Mucosa of rectum (tissue), 2 donors: ENCODE data around the gene PLXNA4.

Experiments used
- H3K27ac ChIP-seq, 2 donors: one replicate each; pipeline ENCODE4 v1.7.0; 2013; ENCODE audit warnings: inconsistent platforms in 2 of 2, low read depth in 2 of 2, low read length in 2 of 2
- H3K27me3 ChIP-seq, 2 donors: one replicate each; pipeline ENCODE4 v1.7.0; 2013; ENCODE audit warnings: low read length in 2 of 2; ENCODE audit not compliant: control insufficient read depth in 2 of 2, insufficient read depth in 2 of 2
- H3K36me3 ChIP-seq, 2 donors: one replicate each; pipeline ENCODE4 v1.7.0; 2013; ENCODE audit warnings: low read length in 2 of 2; ENCODE audit not compliant: control insufficient read depth in 2 of 2, insufficient read depth in 2 of 2
- H3K4me1 ChIP-seq, 2 donors: one replicate each; pipeline ENCODE4 v1.7.0; 2013; ENCODE audit warnings: low read length in 2 of 2, mild to moderate bottlenecking in 1 of 2; ENCODE audit not compliant: control insufficient read depth in 2 of 2, insufficient read depth in 2 of 2
- H3K4me3 ChIP-seq, 2 donors: one replicate each; pipeline ENCODE4 v1.7.0; 2013; ENCODE audit warnings: low read length in 2 of 2
- H3K9ac ChIP-seq, 2 donors: one replicate each; pipeline ENCODE4 v1.7.0; 2013; ENCODE audit warnings: low read length in 2 of 2, low read depth in 1 of 2, mild to moderate bottlenecking in 1 of 2
- H3K9me3 ChIP-seq, 2 donors: one replicate each; pipeline ENCODE4 v1.7.0; 2013; ENCODE audit warnings: low read length in 2 of 2; ENCODE audit not compliant: control insufficient read depth in 2 of 2
- donor health status: healthy.
- donor health status: Normal muscosa, but diverticular disease.

The PLXNA4 gene

GRCh38 chr7:132203021-132203420 lies 373.2 kb downstream of the PLXNA4 start:
- Histone ChIP-seq H3K27ac (no peak overlapping the region), H3K9me3 (no peaks in the 10 kb centered on the region), H3K4me1 (no peaks in the 10 kb centered on the region), H3K9ac (no peak overlapping the region), H3K27me3 (peaks cover 0 to 1% of the 10 kb centered on the region in 2 donors), H3K4me3 (no peak overlapping the region), H3K36me3 (no peaks in the 10 kb centered on the region)

- no peak overlapping the region for H3K4me3 ChIP-seq
These were observed 373.7 kb downstream of the PLXNA4 start for GRCh38 chr7:132202541-132202940.

GRCh38 chr7:132200141-132200540 lies 376.1 kb downstream of the PLXNA4 start:
- Histone ChIP-seq H3K4me3 (no peak overlapping the region), H3K4me1 (no peaks in the 10 kb centered on the region), H3K9me3 (no peaks in the 10 kb centered on the region), H3K27ac (no peak overlapping the region), H3K36me3 (no peaks in the 10 kb centered on the region), H3K9ac (no peak overlapping the region), H3K27me3 (peaks cover 0 to 1% of the 10 kb centered on the region in 2 donors)

More at GRCh38 chr7:132202541-132202940, 373.7 kb downstream of the PLXNA4 start:
- Histone ChIP-seq H3K36me3 (no peaks in the 10 kb centered on the region), H3K9ac (no peak overlapping the region), H3K4me1 (no peaks in the 10 kb centered on the region), H3K9me3 (no peaks in the 10 kb centered on the region), H3K27ac (no peak overlapping the region), H3K27me3 (peaks cover 0 to 1% of the 10 kb centered on the region in 2 donors)

- H3K4me1 ChIP-seq, result no peaks in the 10 kb centered on the region
- H3K27ac ChIP-seq, result no peak overlapping the region
These were observed 376.6 kb downstream of the PLXNA4 start for GRCh38 chr7:132199626-132200025.

DNA sequence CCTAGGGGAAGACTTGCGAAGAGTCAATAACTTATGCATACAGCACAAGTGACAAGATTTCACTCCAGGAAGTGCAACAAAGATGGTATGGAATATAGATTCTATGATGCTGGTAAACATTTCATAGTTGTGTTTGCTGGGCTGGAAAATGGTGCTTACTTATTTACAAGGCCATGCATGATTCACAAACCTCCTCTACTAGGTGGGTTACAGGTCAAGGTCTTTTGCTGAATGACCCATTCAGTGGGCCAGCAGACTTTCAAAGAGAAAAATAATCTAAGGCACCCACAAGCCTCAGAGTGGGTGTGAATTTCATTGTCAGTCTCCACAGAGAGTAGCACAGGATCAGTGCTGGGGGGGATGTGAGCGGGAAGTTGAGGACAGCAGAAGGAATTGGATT lies 378.5 kb downstream of the PLXNA4 start:
- H3K36me3 ChIP-seq, result no peaks in the 10 kb centered on the region
- H3K4me3 ChIP-seq, result no peak overlapping the region
- peaks cover 0 to 1% of the 10 kb centered on the region in 2 donors for H3K27me3 ChIP-seq
- no peak overlapping the region for H3K27ac ChIP-seq
- no peak overlapping the region for H3K9ac ChIP-seq
- H3K9me3 ChIP-seq, result no peaks in the 10 kb centered on the region
- no peaks in the 10 kb centered on the region for H3K4me1 ChIP-seq

More at GRCh38 chr7:132199626-132200025, 376.6 kb downstream of the PLXNA4 start:
- H3K9me3 ChIP-seq, result no peaks in the 10 kb centered on the region
- H3K4me3 ChIP-seq, result no peak overlapping the region
- peaks cover 0 to 1% of the 10 kb centered on the region in 2 donors for H3K27me3 ChIP-seq
- H3K9ac ChIP-seq, result no peak overlapping the region
- H3K36me3 ChIP-seq, result no peaks in the 10 kb centered on the region

- Histone ChIP-seq H3K4me3 (no peak overlapping the region), H3K27ac (no peak overlapping the region), H3K36me3 (no peaks in the 10 kb centered on the region), H3K9ac (no peak overlapping the region), H3K27me3 (no peaks in the 10 kb centered on the region), H3K4me1 (no peaks in the 10 kb centered on the region), H3K9me3 (no peaks in the 10 kb centered on the region)
These were observed 382.4 kb downstream of the PLXNA4 start for GRCh38 chr7:132193898-132194297.

- Histone ChIP-seq H3K9me3 (no peaks in the 10 kb centered on the region), H3K4me1 (no peaks in the 10 kb centered on the region), H3K36me3 (no peaks in the 10 kb centered on the region)
These were observed 383.5 kb downstream of the PLXNA4 start for GRCh38 chr7:132192809-132193208.

GRCh38 chr7:132191418-132191817 lies 384.9 kb downstream of the PLXNA4 start:
- no peaks in the 10 kb centered on the region for H3K36me3 ChIP-seq
- H3K9ac ChIP-seq, result no peak overlapping the region
- H3K9me3 ChIP-seq, result peaks cover 4 to 8% of the 10 kb centered on the region in 2 donors
- H3K27ac ChIP-seq, result no peak overlapping the region
- no peak overlapping the region for H3K4me3 ChIP-seq
- no peaks in the 10 kb centered on the region for H3K4me1 ChIP-seq
- H3K27me3 ChIP-seq, result no peaks in the 10 kb centered on the region

More at GRCh38 chr7:132192809-132193208, 383.5 kb downstream of the PLXNA4 start:
- Histone ChIP-seq H3K27me3 (no peaks in the 10 kb centered on the region), H3K9ac (no peak overlapping the region), H3K27ac (no peak overlapping the region), H3K4me3 (no peak overlapping the region)

DNA sequence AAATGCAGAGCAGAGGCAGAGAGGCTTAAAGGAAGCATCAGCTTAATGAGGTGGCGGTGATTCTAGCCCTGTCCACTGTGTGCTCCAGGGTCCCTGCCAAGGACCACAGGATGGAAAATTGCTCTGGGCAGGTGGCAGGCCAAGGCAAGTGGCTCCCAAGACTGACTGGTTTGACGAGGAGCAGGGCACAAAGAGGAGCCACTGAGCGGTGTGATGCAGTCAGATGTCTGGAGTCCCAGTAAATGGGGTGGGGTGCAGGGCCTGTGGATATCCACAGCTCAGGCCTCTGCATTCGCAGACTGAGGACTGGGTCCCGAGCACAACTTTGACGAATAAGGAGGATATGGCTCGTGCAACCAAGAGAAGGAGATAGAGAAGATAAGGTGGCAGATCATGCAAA lies 385.6 kb downstream of the PLXNA4 start:
- no peak overlapping the region for H3K9ac ChIP-seq
- no peak overlapping the region for H3K27ac ChIP-seq
- H3K4me3 ChIP-seq, result no peak overlapping the region
- H3K9me3 ChIP-seq, result peaks cover 4 to 8% of the 10 kb centered on the region in 2 donors
- H3K4me1 ChIP-seq, result no peaks in the 10 kb centered on the region
- H3K36me3 ChIP-seq, result no peaks in the 10 kb centered on the region
- no peaks in the 10 kb centered on the region for H3K27me3 ChIP-seq

DNA sequence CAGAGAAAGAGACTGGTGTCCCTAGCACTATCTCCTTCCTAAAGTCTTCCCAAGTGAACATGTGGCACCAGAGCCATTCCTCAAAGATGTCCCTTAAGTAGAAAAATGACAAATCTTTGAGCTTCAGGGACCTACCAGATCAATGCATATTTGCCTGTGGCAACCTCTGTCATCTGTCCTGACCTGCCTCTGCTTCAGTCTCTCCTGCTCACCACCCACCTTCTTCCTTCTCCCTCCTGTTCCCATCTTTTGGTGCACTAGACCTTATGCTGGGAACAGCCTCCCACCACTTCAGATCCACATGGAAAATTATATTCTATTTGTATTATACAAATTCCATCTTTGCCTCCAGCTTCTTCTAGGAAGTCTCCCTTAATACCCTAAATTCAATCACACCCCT lies 386.4 kb downstream of the PLXNA4 start:
- no peaks in the 10 kb centered on the region for H3K27me3 ChIP-seq
- no peak overlapping the region for H3K9ac ChIP-seq
- no peaks in the 10 kb centered on the region for H3K4me1 ChIP-seq
- H3K36me3 ChIP-seq, result no peaks in the 10 kb centered on the region
- H3K9me3 ChIP-seq, result peaks cover 4 to 8% of the 10 kb centered on the region in 2 donors
- H3K27ac ChIP-seq, result no peak overlapping the region
- H3K4me3 ChIP-seq, result no peak overlapping the region
